WTC11 (cell line): Measurements from ENCODE around the gene SERTAD2. TPM values are rescaled to one million over a fixed set of nuclear protein-coding genes. Genes with fewer than 3 reads are reported as not detected.

Source experiments
- ATAC-seq: fragments of 200-7000 bp; cut with Tn5 transposase; 2 replicates; pipeline ENCODE4 v1.10.0; 2021; ENCODE audit warnings: mild to moderate bottlenecking, moderate library complexity
- CTCF ChIA-PET: fragments of 300-600 bp; sonication (Branson Sonifier 250); formaldehyde crosslinking; loops from one replicate; lab custom pipeline; 2021; ENCODE audit warnings: antibody characterized with exemption; lab: Charles Lee
- POLR2A ChIA-PET: fragments of 350-600 bp; sonication (Branson Sonifier 250); formaldehyde crosslinking; loops from one replicate; lab custom pipeline; 2021; ENCODE audit warnings: antibody characterized with exemption; lab: Charles Lee
- DNase-seq: peaks from one replicate; pipeline ENCODE4 v3.0.0; 2021; ENCODE audit warnings: low spot score
- H3K27ac Mint-ChIP-seq: 2 replicates; pipeline ENCODE4 v1.8.0; 2021; ENCODE audit warnings: mixed read lengths
- H3K27me3 Mint-ChIP-seq: 2 replicates; pipeline ENCODE4 v1.8.0; 2021; ENCODE audit warnings: low read depth, mild to moderate bottlenecking, moderate library complexity, mixed read lengths
- H3K36me3 Mint-ChIP-seq: 2 replicates; pipeline ENCODE4 v1.8.0; 2021; ENCODE audit warnings: mixed read lengths
- H3K4me1 Mint-ChIP-seq: 2 replicates; pipeline ENCODE4 v1.8.0; 2022; ENCODE audit warnings: mixed read lengths
- H3K4me3 Mint-ChIP-seq: 2 replicates; pipeline ENCODE4 v1.8.0; 2021; ENCODE audit warnings: mild to moderate bottlenecking, moderate library complexity, mixed read lengths
- H3K9me3 Mint-ChIP-seq: 2 replicates; pipeline ENCODE4 v1.8.0; 2021; ENCODE audit warnings: mixed read lengths
- CBFB ChIP-seq: sonication (generic); formaldehyde crosslinking; IDR thresholded peaks from 2 replicates; pipeline ENCODE4 v1.8.1; 2022; ENCODE audit warnings: mild to moderate bottlenecking, low read depth, missing genetic modification reagents
- E2F4 ChIP-seq: sonication (generic); formaldehyde crosslinking; IDR thresholded peaks from 2 replicates; pipeline ENCODE4 v1.8.1; 2022; ENCODE audit warnings: low read depth, mild to moderate bottlenecking, moderate library complexity, missing genetic modification reagents, borderline replicate concordance
- E2F5 ChIP-seq: sonication (generic); formaldehyde crosslinking; IDR thresholded peaks from 2 replicates; pipeline ENCODE4 v1.8.1; 2022; ENCODE audit warnings: mild to moderate bottlenecking, moderate library complexity, missing genetic modification reagents
- EMX1 ChIP-seq: fragments of 250-450 bp; sonication (Bioruptor Pico); IDR thresholded peaks from 2 replicates; pipeline ENCODE4 v1.8.0; 2021; ENCODE audit warnings: mild to moderate bottlenecking
- FOXK1 ChIP-seq: sonication (generic); formaldehyde crosslinking; IDR thresholded peaks from 2 replicates; pipeline ENCODE4 v1.8.0; 2022; ENCODE audit warnings: mild to moderate bottlenecking, moderate library complexity, missing genetic modification reagents
- JAZF1 ChIP-seq: fragments of 250-450 bp; sonication (Bioruptor Pico); IDR thresholded peaks from 2 replicates; pipeline ENCODE4 v1.9.0; 2021; ENCODE audit warnings: moderate library complexity, mild to moderate bottlenecking, inconsistent platforms
- KAT7 ChIP-seq: sonication (generic); formaldehyde crosslinking; IDR thresholded peaks from 2 replicates; pipeline ENCODE4 v1.8.1; 2023; ENCODE audit warnings: missing genetic modification reagents, mild to moderate bottlenecking, borderline replicate concordance
- MAX ChIP-seq: sonication (generic); formaldehyde crosslinking; IDR thresholded peaks from 2 replicates; pipeline ENCODE4 v1.8.0; 2022; ENCODE audit warnings: mild to moderate bottlenecking, missing genetic modification reagents
- MLX ChIP-seq: sonication (generic); formaldehyde crosslinking; IDR thresholded peaks from 2 replicates; pipeline ENCODE4 v1.8.1; 2023; ENCODE audit warnings: mild to moderate bottlenecking, missing genetic modification reagents, moderate library complexity
- NR3C1 ChIP-seq: sonication (generic); formaldehyde crosslinking; conservative IDR thresholded peaks from 2 replicates; pipeline ENCODE4 v1.8.1; 2023; ENCODE audit warnings: low read depth, mild to moderate bottlenecking, missing genetic modification reagents
- OVOL2 ChIP-seq: fragments of 250-450 bp; sonication (Bioruptor Pico); IDR thresholded peaks from 2 replicates; pipeline ENCODE4 v1.9.0; 2021; ENCODE audit warnings: mild to moderate bottlenecking, borderline replicate concordance
- PRRX2 ChIP-seq: fragments of 250-450 bp; sonication (Bioruptor Pico); IDR thresholded peaks from 2 replicates; pipeline ENCODE4 v1.8.0; 2021; ENCODE audit warnings: mild to moderate bottlenecking
- RORB ChIP-seq: fragments of 250-450 bp; sonication (Bioruptor Pico); IDR thresholded peaks from 2 replicates; pipeline ENCODE4 v1.9.0; 2021; ENCODE audit warnings: mild to moderate bottlenecking
- TEAD1 ChIP-seq: sonication (generic); formaldehyde crosslinking; IDR thresholded peaks from 2 replicates; pipeline ENCODE4 v1.8.0; 2022; ENCODE audit warnings: mild to moderate bottlenecking, missing genetic modification reagents
- ZBTB21 ChIP-seq: sonication (generic); formaldehyde crosslinking; IDR thresholded peaks from 2 replicates; pipeline ENCODE4 v1.8.1; 2023; ENCODE audit warnings: mild to moderate bottlenecking, missing genetic modification reagents, borderline replicate concordance
- ZNF121 ChIP-seq: sonication (generic); formaldehyde crosslinking; IDR thresholded peaks from 2 replicates; pipeline ENCODE4 v1.8.0; 2023; ENCODE audit warnings: missing genetic modification reagents
- ZNF138 ChIP-seq: sonication (generic); formaldehyde crosslinking; conservative IDR thresholded peaks from 2 replicates; pipeline ENCODE4 v1.8.1; 2022; ENCODE audit warnings: mild to moderate bottlenecking, moderate library complexity, missing genetic modification reagents
- ZNF423 ChIP-seq: fragments of 250-450 bp; sonication (Bioruptor Pico); IDR thresholded peaks from 2 replicates; pipeline ENCODE4 v2.1.2; 2022; ENCODE audit warnings: mild to moderate bottlenecking, moderate library complexity
- total RNA-seq: library from RNA; stranded (reverse); gene quantifications from 3 replicates; pipeline ENCODE4 v1.2.3, GENCODE V29; 2021
- TF ChIP-seq, protein P1 (sequence below): sonication (generic); formaldehyde crosslinking; IDR thresholded peaks from 2 replicates; pipeline ENCODE4 v1.8.1; 2023; ENCODE audit warnings: mild to moderate bottlenecking, missing genetic modification reagents
- TF ChIP-seq, protein P2 (sequence below): sonication (generic); formaldehyde crosslinking; IDR thresholded peaks from 2 replicates; pipeline ENCODE4 v1.8.1; 2023; ENCODE audit warnings: mild to moderate bottlenecking, moderate library complexity, missing genetic modification reagents
- TF ChIP-seq, protein P3 (sequence below): sonication (generic); formaldehyde crosslinking; IDR thresholded peaks from 2 replicates; pipeline ENCODE4 v1.8.1; 2023; ENCODE audit warnings: mild to moderate bottlenecking, missing genetic modification reagents, moderate library complexity
- TF ChIP-seq, protein P4 (sequence below): sonication (generic); formaldehyde crosslinking; IDR thresholded peaks from 2 replicates; pipeline ENCODE4 v1.8.0; 2022; ENCODE audit warnings: mild to moderate bottlenecking, missing genetic modification reagents

The SERTAD2 gene
- total RNA-seq, 1 experiment from 2014 or later = 7.9 TPM

DNA sequence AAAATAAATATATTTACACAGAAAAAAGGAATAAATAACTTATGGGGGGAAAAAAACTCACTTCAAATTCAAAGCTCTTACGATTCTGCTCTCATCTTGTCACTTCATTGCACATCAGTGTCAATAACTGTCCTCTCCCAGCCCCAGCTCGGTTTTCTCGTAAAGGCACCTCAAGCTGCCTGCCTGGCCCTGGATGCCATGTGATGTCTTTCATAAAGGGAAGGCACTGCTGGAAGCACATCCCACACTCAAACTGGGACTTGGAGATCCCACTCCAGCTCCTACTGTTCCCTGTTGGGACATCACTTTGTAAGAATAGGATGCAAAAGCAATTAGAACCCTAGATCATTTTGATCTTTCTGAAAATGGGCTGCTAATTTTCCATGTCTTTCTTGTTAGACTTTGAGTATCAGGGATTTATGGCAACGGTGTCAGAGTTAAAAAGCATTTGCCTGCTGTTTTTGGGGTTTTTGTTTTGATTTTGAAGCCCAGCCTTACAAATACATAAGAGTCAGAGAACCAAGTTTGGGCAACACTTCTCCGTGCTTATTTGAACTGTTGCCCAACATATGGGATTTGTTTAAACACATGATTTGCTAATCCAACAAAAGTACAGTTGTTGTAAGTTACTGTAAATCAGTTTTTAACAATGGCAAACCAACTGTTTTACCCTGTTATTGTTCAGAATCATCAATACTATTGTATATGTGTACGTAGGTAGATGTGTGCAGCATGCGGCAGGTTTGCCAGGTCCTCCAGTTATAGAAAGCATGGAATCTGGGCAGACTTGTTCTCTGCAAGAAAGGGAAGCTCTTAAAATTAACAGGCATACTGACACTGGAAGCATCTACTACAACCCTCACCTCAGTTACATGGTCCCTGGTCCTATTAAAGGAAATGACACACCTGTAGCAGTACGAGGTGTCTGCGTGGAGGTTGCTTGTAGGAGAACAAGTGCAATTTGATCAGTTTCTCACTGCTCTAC lies 20.6 kb downstream of the SERTAD2 start (continued):
- TF ChIP-seq, protein P1, sequence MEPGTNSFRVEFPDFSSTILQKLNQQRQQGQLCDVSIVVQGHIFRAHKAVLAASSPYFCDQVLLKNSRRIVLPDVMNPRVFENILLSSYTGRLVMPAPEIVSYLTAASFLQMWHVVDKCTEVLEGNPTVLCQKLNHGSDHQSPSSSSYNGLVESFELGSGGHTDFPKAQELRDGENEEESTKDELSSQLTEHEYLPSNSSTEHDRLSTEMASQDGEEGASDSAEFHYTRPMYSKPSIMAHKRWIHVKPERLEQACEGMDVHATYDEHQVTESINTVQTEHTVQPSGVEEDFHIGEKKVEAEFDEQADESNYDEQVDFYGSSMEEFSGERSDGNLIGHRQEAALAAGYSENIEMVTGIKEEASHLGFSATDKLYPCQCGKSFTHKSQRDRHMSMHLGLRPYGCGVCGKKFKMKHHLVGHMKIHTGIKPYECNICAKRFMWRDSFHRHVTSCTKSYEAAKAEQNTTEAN (CRISPR knock-in tag) = no peak
- TF ChIP-seq, all 79 proteins: peak for 0

- no peak for ATAC-seq
- peaks cover 29% of the 10 kb centered on the region for H3K4me1 Mint-ChIP-seq
Measured at GRCh38 chr2:64631771-64632170, 21.9 kb downstream of the SERTAD2 start.

GRCh38 chr2:64630752-64631151 lies 23.0 kb downstream of the SERTAD2 start:
- H3K27me3 Mint-ChIP-seq = no peaks in the 10 kb centered on the region
- ChIA-PET CTCF (interaction anchor here (0.9 to 1.5 kb wide), 2 partner anchors 16 to 242 kb away, joined by 4 to 5 read pairs; no protein-coding TSS in a partner anchor), POLR2A (no interaction called here)
- ATAC-seq (no peak), DNase-seq (no peak)
- peaks cover 23% of the 10 kb centered on the region for H3K4me1 Mint-ChIP-seq
- no peak overlapping the region for H3K4me3 Mint-ChIP-seq
- peak overlapping the region; percentile 49; the same call in 1 of the 2 replicates for H3K27ac Mint-ChIP-seq
- H3K9me3 Mint-ChIP-seq = no peaks in the 10 kb centered on the region
- peaks cover 6% of the 10 kb centered on the region for H3K36me3 Mint-ChIP-seq
- no peak for TF ChIP-seq RORB (CRISPR knock-in tag)
- TF ChIP-seq FOXK1 (CRISPR knock-in tag) = no peak
- TF ChIP-seq ZBTB21 (CRISPR knock-in tag) = no peak
- no peak for TF ChIP-seq ZNF121 (CRISPR knock-in tag)
- TF ChIP-seq, protein P2, sequence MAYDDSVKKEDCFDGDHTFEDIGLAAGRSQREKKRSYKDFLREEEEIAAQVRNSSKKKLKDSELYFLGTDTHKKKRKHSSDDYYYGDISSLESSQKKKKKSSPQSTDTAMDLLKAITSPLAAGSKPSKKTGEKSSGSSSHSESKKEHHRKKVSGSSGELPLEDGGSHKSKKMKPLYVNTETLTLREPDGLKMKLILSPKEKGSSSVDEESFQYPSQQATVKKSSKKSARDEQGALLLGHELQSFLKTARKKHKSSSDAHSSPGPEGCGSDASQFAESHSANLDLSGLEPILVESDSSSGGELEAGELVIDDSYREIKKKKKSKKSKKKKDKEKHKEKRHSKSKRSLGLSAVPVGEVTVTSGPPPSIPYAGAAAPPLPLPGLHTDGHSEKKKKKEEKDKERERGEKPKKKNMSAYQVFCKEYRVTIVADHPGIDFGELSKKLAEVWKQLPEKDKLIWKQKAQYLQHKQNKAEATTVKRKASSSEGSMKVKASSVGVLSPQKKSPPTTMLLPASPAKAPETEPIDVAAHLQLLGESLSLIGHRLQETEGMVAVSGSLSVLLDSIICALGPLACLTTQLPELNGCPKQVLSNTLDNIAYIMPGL (CRISPR knock-in tag) = no peak
- no peak for TF ChIP-seq JAZF1
- TF ChIP-seq ZNF138 (CRISPR knock-in tag) = no peak
- TF ChIP-seq MAX (CRISPR knock-in tag) = no peak
- TF ChIP-seq EMX1 (CRISPR knock-in tag) = no peak
- TF ChIP-seq CBFB (CRISPR knock-in tag) = no peak
- no peak for TF ChIP-seq E2F4 (CRISPR knock-in tag)
- TF ChIP-seq TEAD1 (CRISPR knock-in tag) = no peak
- TF ChIP-seq OVOL2 (CRISPR knock-in tag) = no peak
- TF ChIP-seq NR3C1 = no peak

More at GRCh38 chr2:64631771-64632170, 21.9 kb downstream of the SERTAD2 start:
- POLR2A ChIA-PET = no interaction called here
- H3K27me3 Mint-ChIP-seq = no peaks in the 10 kb centered on the region
- H3K27ac Mint-ChIP-seq = no peak overlapping the region
- peaks cover 12% of the 10 kb centered on the region for H3K36me3 Mint-ChIP-seq
- H3K9me3 Mint-ChIP-seq = no peaks in the 10 kb centered on the region
- CTCF ChIA-PET = interaction anchor here (0.9 to 2.9 kb wide), 4 partner anchors 15 to 241 kb away, joined by 3 to 16 read pairs (median 4); no protein-coding TSS in a partner anchor
- TF ChIP-seq, protein P3, sequence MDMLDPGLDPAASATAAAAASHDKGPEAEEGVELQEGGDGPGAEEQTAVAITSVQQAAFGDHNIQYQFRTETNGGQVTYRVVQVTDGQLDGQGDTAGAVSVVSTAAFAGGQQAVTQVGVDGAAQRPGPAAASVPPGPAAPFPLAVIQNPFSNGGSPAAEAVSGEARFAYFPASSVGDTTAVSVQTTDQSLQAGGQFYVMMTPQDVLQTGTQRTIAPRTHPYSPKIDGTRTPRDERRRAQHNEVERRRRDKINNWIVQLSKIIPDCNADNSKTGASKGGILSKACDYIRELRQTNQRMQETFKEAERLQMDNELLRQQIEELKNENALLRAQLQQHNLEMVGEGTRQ (CRISPR knock-in tag) = no peak
- TF ChIP-seq, protein P4, sequence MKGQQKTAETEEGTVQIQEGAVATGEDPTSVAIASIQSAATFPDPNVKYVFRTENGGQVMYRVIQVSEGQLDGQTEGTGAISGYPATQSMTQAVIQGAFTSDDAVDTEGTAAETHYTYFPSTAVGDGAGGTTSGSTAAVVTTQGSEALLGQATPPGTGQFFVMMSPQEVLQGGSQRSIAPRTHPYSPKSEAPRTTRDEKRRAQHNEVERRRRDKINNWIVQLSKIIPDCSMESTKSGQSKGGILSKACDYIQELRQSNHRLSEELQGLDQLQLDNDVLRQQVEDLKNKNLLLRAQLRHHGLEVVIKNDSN (CRISPR knock-in tag) = no peak
- TF ChIP-seq MAX (CRISPR knock-in tag) = no peak
- TF ChIP-seq MLX = no peak
- no peak for TF ChIP-seq PRRX2 (CRISPR knock-in tag)
- TF ChIP-seq EMX1 (CRISPR knock-in tag) = no peak
- no peak for TF ChIP-seq KAT7 (CRISPR knock-in tag)
- TF ChIP-seq E2F5 (CRISPR knock-in tag) = no peak
- no peak for TF ChIP-seq ZNF423
- TF ChIP-seq, all 79 proteins: peak for 0
- no peak for DNase-seq
- H3K4me3 Mint-ChIP-seq = no peak overlapping the region
